ENCODE results near the gene NOVA2.

NOVA2 gene, protein sequence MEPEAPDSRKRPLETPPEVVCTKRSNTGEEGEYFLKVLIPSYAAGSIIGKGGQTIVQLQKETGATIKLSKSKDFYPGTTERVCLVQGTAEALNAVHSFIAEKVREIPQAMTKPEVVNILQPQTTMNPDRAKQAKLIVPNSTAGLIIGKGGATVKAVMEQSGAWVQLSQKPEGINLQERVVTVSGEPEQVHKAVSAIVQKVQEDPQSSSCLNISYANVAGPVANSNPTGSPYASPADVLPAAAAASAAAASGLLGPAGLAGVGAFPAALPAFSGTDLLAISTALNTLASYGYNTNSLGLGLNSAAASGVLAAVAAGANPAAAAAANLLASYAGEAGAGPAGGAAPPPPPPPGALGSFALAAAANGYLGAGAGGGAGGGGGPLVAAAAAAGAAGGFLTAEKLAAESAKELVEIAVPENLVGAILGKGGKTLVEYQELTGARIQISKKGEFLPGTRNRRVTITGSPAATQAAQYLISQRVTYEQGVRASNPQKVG

DNA sequence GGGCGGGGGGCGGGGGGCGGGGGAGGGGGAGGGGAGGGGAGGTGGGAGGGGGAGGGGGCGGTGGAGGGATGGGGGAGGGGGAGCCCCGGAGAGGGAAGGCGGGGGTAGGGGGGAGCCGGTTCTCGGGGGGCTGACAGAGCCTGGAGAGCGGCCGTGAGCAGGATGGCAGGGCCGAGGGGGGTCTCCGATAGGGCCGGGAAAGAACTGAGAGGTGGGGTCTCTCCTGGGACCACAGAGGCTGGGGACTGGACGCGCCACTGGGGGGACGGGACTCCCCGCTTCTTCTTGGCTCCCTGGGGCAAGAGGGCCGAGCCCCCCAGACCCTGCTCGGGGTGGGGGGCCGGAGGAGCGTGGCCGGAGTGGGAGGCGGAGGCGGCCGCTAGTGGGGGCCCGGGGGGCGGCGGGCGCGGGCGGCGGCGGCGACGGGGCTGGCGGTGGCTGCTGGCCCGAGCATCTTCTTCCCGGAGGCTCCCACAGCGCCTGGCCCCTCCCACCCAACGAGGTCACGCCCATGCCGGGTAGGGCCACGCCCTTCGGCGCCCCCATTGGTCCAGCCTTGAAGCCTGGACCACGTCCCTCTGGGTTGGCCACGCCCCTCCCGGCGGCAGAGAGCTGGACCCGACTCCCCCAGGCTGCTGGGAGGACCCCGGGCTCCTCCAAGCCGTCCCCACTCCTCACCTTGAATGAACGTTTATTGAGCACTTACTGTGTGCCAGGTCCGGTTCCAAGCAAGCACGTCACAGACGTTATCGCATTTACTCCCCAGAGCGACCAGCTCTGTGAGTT, at the start of gene NOVA2:
Gene NOVA2 (minus strand): TSS at position 313 of the 786 bp plus-strand sequence. CDS start 514 bp downstream, outside the sequence.
- TF ChIP-seq, protein P1, sequence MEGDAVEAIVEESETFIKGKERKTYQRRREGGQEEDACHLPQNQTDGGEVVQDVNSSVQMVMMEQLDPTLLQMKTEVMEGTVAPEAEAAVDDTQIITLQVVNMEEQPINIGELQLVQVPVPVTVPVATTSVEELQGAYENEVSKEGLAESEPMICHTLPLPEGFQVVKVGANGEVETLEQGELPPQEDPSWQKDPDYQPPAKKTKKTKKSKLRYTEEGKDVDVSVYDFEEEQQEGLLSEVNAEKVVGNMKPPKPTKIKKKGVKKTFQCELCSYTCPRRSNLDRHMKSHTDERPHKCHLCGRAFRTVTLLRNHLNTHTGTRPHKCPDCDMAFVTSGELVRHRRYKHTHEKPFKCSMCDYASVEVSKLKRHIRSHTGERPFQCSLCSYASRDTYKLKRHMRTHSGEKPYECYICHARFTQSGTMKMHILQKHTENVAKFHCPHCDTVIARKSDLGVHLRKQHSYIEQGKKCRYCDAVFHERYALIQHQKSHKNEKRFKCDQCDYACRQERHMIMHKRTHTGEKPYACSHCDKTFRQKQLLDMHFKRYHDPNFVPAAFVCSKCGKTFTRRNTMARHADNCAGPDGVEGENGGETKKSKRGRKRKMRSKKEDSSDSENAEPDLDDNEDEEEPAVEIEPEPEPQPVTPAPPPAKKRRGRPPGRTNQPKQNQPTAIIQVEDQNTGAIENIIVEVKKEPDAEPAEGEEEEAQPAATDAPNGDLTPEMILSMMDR (IDR thresholded peaks at IDR 0.05) = no peak

DNA sequence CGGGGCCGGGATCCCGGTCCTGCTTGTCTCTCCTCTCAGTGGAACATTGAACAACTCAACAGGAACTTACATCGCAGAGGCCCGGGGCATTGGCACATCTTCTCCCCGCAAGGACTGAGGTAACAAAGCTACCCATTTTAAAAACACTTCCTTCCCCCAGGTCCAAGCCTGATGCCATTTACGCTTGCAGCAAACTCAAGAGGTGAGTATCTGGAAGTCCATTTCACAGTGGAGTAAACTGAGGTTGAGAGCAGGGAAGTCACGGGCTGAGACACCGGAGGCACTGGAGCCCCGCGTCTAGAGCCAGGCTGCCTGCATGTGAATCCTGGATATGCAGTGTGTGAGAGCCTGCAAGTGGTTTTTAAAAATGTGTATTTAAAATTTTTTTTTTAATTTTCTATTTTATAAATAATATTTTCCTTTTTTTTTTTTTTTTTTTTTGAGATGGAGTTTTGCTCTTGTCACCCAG, 49.7 kb upstream of the NOVA2 start:
- TF ChIP-seq, protein P1 (IDR thresholded peaks at IDR 0.05) = no peak

DNA sequence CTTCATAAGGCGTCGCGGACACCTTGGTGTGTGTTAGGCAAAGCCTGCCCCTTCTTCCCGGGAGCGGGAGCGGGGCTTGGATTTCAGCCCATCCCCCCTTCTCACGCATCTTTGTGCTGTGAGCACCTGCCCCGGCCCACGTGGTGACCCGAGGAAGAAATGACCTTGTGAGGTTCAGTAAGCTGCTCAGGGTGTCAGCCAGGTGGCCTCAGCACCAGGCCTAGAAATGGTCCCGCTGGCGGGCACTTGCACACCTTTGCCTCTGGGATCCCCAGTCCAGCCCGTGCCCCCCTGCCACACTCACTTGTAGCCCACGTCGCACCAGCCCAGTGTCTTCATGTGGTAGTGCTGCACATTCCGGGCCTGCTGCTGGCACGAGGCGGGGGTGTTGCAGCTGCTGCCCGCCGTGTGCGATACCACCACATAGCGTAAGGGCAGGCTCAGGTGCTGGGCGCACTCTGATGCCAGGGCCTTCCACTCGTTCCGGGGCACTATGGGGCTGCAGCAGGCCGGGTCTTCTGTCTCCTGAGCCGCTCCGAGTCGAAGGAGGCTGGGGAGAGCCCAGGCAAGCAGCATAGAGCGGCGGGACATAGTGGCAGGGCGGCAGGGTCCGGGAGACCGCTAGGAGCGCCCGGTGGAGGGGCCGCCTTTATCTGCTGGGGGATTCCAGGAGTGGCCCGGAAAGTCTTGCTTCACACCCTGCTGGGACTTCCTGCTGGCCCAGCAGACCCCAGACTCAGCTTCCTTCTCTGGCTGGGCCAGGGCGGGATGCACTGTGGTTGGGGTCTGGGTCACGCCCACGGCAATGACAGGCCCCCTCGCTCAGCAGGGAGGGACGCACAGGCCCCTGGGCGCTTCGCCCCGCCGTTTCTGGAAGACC, 49.0 kb upstream of the NOVA2 start, which contains the start of gene PGLYRP1:
Gene PGLYRP1 (minus strand): TSS at position 623 of the 880 bp plus-strand sequence. CDS start 32 bp downstream, at position 591.
- TF ChIP-seq, protein P1 (IDR thresholded peaks at IDR 0.05) = no peak

DNA sequence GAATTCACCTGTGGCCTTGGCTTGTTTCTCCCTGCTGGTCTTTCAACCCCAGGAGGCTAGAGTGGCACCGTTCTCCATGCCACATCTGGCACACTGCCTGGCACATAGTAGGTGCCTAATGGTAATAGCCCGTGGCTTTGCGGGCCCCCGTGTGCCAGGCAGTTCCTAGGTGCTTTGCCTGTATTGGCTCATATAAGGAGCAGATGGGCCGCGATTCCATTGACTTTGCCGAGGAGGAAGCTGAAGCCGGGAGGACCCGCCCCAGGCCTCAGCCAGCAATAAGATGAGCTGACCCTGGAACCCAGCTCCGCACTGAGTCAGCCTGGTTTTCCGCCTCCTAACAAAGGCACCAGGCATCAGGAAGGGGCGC, 48.4 kb upstream of the NOVA2 start:
- TF ChIP-seq, protein P1 (IDR thresholded peaks at IDR 0.05) = no peak

DNA sequence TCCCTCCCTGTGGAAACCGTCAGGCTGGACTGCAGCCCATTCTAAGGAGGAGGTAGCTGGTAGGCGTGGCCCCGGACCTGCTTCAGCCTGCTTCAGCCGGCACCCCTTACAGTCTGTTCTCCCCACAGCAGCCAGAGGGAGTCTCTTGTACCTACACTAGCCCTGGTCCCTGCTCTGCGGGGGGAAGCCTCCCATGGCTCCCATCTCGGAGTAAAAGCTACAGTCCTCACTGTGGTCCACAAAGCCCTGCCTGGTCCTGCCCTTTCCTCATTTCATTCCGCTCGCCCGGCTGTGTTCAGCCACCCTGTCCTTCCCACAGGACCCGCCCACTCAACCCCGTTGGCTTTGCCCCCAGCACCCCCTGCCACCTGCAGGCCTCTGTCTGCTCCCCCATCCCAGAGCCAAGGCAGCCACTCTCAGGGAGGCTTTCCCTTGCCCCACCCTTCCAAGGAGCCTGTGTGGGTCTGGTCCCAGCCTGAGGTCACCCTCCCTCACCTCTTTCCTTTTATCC, 47.9 kb upstream of the NOVA2 start:
- TF ChIP-seq, protein P1 (IDR thresholded peaks at IDR 0.05) = no peak

DNA sequence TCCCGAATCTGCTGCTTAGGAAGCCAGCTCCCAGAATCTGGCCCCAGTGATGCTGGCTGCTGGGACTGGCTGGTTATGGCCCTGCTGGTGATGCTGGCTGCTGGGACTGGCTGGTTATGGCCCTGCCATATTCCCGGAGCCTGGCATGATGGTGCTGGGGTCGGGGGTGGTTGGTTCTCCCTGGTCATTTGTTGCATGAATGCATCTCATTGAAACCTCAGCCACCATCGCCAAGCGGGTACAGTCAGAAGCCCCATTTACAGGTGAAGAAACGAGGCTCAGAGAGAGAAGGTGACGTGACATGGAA, 47.1 kb upstream of the NOVA2 start:
- TF ChIP-seq, protein P1 (IDR thresholded peaks at IDR 0.05) = no peak

DNA sequence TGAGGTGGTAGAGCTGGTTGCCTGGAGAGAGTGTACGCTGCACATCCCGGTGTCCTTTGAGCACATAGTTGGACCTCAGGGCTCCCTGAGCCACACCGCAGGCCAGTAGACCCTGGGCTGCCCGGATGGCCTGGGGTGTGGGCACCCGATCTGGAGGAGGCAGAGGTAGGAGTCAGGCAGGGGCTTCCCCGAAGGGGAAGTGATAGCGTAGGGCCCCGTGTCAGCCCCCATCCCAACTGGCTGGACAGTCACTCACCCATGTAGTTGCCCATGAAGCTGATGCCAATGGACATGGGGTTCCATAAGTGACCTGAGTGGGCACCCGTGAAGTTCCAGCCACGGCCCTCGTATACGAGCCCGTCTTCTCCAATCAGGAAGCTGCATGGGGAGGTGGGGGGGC, 45.6 kb upstream of the NOVA2 start:
- TF ChIP-seq, protein P1 (IDR thresholded peaks at IDR 0.05) = no peak
